WI38 (cell line): ENCODE results near the gene NUP205.

ENCODE experiments used
- H3K4me3 ChIP-seq: 2 replicates; pipeline ENCODE4 v1.5.1; 2011; ENCODE audit warnings: low read depth, mild to moderate bottlenecking, control low read depth, low read length
- TF ChIP-seq, protein P1 (sequence below): IDR thresholded peaks from 2 replicates; pipeline ENCODE4 v1.5.1; 2012; ENCODE audit warnings: low read depth, mild to moderate bottlenecking, control low read depth, low read length

NUP205 gene

GRCh38 chr7:135523146-135523545, 34.6 kb upstream of the NUP205 start:
- TF ChIP-seq, protein P1, sequence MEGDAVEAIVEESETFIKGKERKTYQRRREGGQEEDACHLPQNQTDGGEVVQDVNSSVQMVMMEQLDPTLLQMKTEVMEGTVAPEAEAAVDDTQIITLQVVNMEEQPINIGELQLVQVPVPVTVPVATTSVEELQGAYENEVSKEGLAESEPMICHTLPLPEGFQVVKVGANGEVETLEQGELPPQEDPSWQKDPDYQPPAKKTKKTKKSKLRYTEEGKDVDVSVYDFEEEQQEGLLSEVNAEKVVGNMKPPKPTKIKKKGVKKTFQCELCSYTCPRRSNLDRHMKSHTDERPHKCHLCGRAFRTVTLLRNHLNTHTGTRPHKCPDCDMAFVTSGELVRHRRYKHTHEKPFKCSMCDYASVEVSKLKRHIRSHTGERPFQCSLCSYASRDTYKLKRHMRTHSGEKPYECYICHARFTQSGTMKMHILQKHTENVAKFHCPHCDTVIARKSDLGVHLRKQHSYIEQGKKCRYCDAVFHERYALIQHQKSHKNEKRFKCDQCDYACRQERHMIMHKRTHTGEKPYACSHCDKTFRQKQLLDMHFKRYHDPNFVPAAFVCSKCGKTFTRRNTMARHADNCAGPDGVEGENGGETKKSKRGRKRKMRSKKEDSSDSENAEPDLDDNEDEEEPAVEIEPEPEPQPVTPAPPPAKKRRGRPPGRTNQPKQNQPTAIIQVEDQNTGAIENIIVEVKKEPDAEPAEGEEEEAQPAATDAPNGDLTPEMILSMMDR, result no peak
- H3K4me3 ChIP-seq, result no peak overlapping the region

DNA sequence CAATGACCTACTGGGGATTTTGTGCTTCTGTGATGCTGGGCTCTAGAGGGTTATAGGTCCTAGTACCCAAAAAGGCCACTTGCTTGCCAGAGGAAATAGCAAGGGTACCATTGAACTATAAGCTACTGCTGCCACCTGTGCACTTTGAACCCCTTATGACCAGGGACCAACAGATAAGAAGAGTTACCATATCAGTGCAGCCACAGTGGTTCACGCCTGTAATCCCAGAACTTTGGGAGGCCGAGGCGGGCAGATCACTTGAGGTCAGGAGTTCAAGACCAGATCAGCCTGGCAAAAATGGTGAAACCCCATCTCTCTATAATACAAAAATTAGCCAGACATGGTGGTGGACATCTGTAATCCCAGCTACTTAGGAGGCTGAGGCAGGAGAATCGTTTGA, 32.3 kb upstream of the NUP205 start:
- TF ChIP-seq, protein P1, result no peak
- no peak overlapping the region for H3K4me3 ChIP-seq

DNA sequence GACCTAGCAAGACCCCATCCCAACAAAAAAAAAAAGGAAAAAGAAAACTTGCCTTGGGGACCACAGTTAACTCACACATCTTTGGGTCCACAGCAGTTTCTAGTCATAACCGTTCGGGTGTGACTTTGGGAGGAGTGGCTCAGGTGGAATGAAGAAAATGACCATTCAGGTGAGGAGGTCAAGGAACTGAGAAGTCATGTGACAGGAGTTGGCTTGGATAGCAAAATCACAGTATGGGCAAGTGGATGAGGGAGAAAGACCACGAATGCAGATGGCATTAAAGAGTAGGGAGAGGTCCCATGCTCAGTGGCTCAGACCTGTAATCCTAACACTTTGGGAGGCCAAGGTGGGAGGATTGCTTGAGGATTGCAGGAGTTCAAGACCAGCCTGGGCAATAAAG, 30.7 kb upstream of the NUP205 start:
- TF ChIP-seq, protein P1, result no peak
- no peak overlapping the region for H3K4me3 ChIP-seq

GRCh38 chr7:135536150-135536549, 21.6 kb upstream of the NUP205 start:
- TF ChIP-seq, protein P1, result no peak
- H3K4me3 ChIP-seq, result no peak overlapping the region

GRCh38 chr7:135537453-135537852, 20.3 kb upstream of the NUP205 start:
- H3K4me3 ChIP-seq, result no peak overlapping the region
- TF ChIP-seq, protein P1, result no peak

DNA sequence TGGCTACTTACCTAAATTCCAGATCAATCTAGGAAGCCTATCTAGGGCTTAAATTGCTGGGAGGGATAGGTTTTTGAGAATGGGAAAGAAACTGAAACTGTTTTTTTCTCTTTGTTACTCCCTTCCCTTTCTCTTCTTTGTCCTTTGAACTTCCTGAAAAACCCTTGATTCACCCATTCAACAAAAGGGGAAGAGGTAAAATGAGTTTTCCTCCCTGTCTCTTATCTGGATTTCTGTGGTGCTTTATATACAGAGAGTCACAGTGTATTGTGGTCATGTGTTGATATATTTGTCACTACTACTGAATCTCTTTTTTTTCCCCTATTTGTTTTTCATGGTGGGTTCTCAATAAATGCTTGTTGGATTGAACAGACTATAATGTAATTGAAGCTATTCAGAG, 19.8 kb upstream of the NUP205 start:
- TF ChIP-seq, protein P1, result no peak
- H3K4me3 ChIP-seq, result no peak overlapping the region

- TF ChIP-seq, protein P1, result no peak
- H3K4me3 ChIP-seq, result no peak overlapping the region
Measured at GRCh38 chr7:135538376-135538775, 19.3 kb upstream of the NUP205 start.
